Measurements from ENCODE around the gene ADD2. TPM values are rescaled to one million over a fixed set of nuclear protein-coding genes. Genes with fewer than 3 reads are reported as not detected.
"Not testable (repeated sequence)": the region's sequence is repeated elsewhere in the genome, so short reads cannot be mapped to it uniquely, and the experiment has no call there.

ADD2 gene
- total and polyA plus RNA-seq, 2 experiments from 2014 or later: not detected

DNA sequence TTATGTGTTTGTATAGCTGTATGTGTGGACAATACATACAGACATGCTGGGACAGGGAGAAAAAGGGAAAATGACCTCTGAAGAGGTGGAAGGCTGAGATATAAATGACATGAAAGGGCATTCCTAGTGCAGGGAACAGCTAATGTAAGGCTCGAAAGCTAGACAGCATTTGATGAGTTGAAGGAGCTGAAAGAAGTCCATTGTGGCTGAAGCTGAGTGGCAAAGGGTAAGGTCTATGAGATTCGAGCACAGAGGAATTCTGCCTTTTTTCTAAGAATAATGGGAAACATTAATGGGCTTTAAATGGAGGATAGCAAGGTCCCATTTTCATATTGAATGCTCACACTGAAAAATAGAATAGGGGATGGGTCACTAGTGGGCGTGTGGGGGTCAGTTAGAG is 23.6 kb downstream of the ADD2 start:
- Histone ChIP-seq H3K9me3 (ENCODE audit: low read depth) (no peaks in the 10 kb centered on the region), H3K79me2 (ENCODE audit: insufficient read depth) (no peaks in the 10 kb centered on the region), H3K4me1 (ENCODE audit: insufficient read depth) (no peaks in the 10 kb centered on the region), H3K36me3 (ENCODE audit: low read depth) (no peaks in the 10 kb centered on the region), H2AFZ (no peak overlapping the region), H3K9ac (no peak overlapping the region), H3K4me2 (ENCODE audit: unreplicated experiment) (no peak overlapping the region), H3K27ac (no peak overlapping the region), H4K20me1 (ENCODE audit: insufficient read depth) (no peaks in the 10 kb centered on the region), H3K9me2 (ENCODE audit: insufficient read depth) (no peaks in the 10 kb centered on the region), H3F3A (ENCODE audit: insufficient read depth) (no peaks in the 10 kb centered on the region), H3K4me3 (no peak overlapping the region), H3K27me3 (replicated peaks; ENCODE audit: insufficient read depth) (peaks cover 20% of the 10 kb centered on the region)
- TF ChIP-seq EZH2 (IDR thresholded peaks at IDR 0.05; ENCODE audit: insufficient read depth, poor library complexity, severe bottlenecking): no peak
- TF ChIP-seq EZH2phosphoT487 (IDR thresholded peaks at IDR 0.05; ENCODE audit: insufficient read depth, low read depth): no peak
- 41 to 43% methylated on average over 3 of the region's 3 CpGs for WGBS, 2 experiments (ENCODE audit: low coverage in 1 of 2, low lambda C conversion rate in 2 of 2, missing lambda C conversion rate in 2 of 2)
- no peak for DNase-seq
- in situ Hi-C loops (cut with MboI): no loop called here

GRCh38 chr2:70743677-70744076 is 24.3 kb downstream of the ADD2 start:
- no peaks in the 10 kb centered on the region for H3K79me2 ChIP-seq (ENCODE audit: insufficient read depth)
- no peak overlapping the region for H3K9ac ChIP-seq
- H3F3A ChIP-seq (ENCODE audit: insufficient read depth): no peaks in the 10 kb centered on the region
- H3K36me3 ChIP-seq (ENCODE audit: low read depth): no peaks in the 10 kb centered on the region
- H3K9me3 ChIP-seq (ENCODE audit: low read depth): no peaks in the 10 kb centered on the region
- no peaks in the 10 kb centered on the region for H3K9me2 ChIP-seq (ENCODE audit: insufficient read depth)
- H4K20me1 ChIP-seq (ENCODE audit: insufficient read depth): no peaks in the 10 kb centered on the region
- TF ChIP-seq EZH2phosphoT487 (IDR thresholded peaks at IDR 0.05; ENCODE audit: insufficient read depth, low read depth) (no peak), EZH2 (IDR thresholded peaks at IDR 0.05; ENCODE audit: insufficient read depth, poor library complexity, severe bottlenecking) (no peak)
- H3K4me2 ChIP-seq (ENCODE audit: unreplicated experiment): no peak overlapping the region
- in situ Hi-C loops (cut with MboI): no loop called here
- DNase-seq: no peak
- H3K27ac ChIP-seq: no peak overlapping the region
- H2AFZ ChIP-seq: no peak overlapping the region
- no peaks in the 10 kb centered on the region for H3K4me1 ChIP-seq (ENCODE audit: insufficient read depth)
- H3K27me3 ChIP-seq (replicated peaks; ENCODE audit: insufficient read depth): peaks cover 13% of the 10 kb centered on the region
- H3K4me3 ChIP-seq: no peak overlapping the region

DNA sequence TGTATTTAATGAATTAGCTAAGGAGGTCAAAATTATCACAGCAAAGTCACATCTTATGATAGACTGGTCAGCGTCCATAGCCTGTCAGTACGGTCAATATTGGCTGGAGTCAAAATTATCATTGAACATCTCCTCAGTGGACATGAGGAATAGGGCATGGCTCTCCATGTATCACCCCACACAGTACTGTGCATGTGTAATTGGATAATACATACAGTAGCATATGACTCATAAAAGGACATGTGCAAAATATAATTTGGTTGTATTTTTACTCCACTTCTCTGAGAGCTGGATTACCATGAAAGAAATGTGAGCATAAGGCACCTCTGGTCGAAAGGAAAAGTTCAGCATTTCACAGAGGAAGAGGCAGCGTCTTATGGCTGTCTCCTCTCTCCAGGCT is 24.9 kb downstream of the ADD2 start:
- H3K4me3 ChIP-seq: no peak overlapping the region
- no peaks in the 10 kb centered on the region for H3K79me2 ChIP-seq (ENCODE audit: insufficient read depth)
- no peaks in the 10 kb centered on the region for H4K20me1 ChIP-seq (ENCODE audit: insufficient read depth)
- H3K4me1 ChIP-seq (ENCODE audit: insufficient read depth): no peaks in the 10 kb centered on the region
- H3K27me3 ChIP-seq (replicated peaks; ENCODE audit: insufficient read depth): peaks cover 13% of the 10 kb centered on the region
- no peak overlapping the region for H3K9ac ChIP-seq
- TF ChIP-seq EZH2 (IDR thresholded peaks at IDR 0.05; ENCODE audit: insufficient read depth, poor library complexity, severe bottlenecking) (no peak), EZH2phosphoT487 (IDR thresholded peaks at IDR 0.05; ENCODE audit: insufficient read depth, low read depth) (no peak)
- no peaks in the 10 kb centered on the region for H3F3A ChIP-seq (ENCODE audit: insufficient read depth)
- in situ Hi-C loops (cut with MboI): no loop called here
- H2AFZ ChIP-seq: no peak overlapping the region
- no peak overlapping the region for H3K27ac ChIP-seq
- no peaks in the 10 kb centered on the region for H3K36me3 ChIP-seq (ENCODE audit: low read depth)
- H3K9me2 ChIP-seq (ENCODE audit: insufficient read depth): no peaks in the 10 kb centered on the region
- H3K9me3 ChIP-seq (ENCODE audit: low read depth): no peaks in the 10 kb centered on the region
- WGBS, 2 experiments (ENCODE audit: low coverage in 1 of 2, low lambda C conversion rate in 2 of 2, missing lambda C conversion rate in 2 of 2): 78 to 82% methylated on average over 4 of the region's 4 CpGs
- DNase-seq: peak; percentile 3
- no peak overlapping the region for H3K4me2 ChIP-seq (ENCODE audit: unreplicated experiment)

GRCh38 chr2:70739492-70739891 is 28.5 kb downstream of the ADD2 start:
- H3K27ac ChIP-seq; H3K79me2 ChIP-seq (ENCODE audit: insufficient read depth); in situ Hi-C loops (cut with MboI); DNase-seq; H3F3A ChIP-seq (ENCODE audit: insufficient read depth); H3K4me1 ChIP-seq (ENCODE audit: insufficient read depth); H3K4me3 ChIP-seq; H4K20me1 ChIP-seq (ENCODE audit: insufficient read depth); H3K9me2 ChIP-seq (ENCODE audit: insufficient read depth); H3K9ac ChIP-seq; H3K4me2 ChIP-seq (ENCODE audit: unreplicated experiment); H2AFZ ChIP-seq; H3K9me3 ChIP-seq (ENCODE audit: low read depth); H3K36me3 ChIP-seq (ENCODE audit: low read depth): not testable (repeated sequence)
- peaks cover 15% of the 10 kb centered on the region; the same call in 1 of the 2 replicates for H3K27me3 ChIP-seq (replicated peaks; ENCODE audit: insufficient read depth)
- 67 to 69% methylated on average over 1 of the region's 1 CpG for WGBS, 2 experiments (ENCODE audit: low coverage in 1 of 2, low lambda C conversion rate in 2 of 2, missing lambda C conversion rate in 2 of 2)

- no peaks in the 10 kb centered on the region for H3F3A ChIP-seq (ENCODE audit: insufficient read depth)
- H3K9ac ChIP-seq: no peak overlapping the region
- no peaks in the 10 kb centered on the region for H3K9me3 ChIP-seq (ENCODE audit: low read depth)
- H3K79me2 ChIP-seq (ENCODE audit: insufficient read depth): no peaks in the 10 kb centered on the region
- H4K20me1 ChIP-seq (ENCODE audit: insufficient read depth): no peaks in the 10 kb centered on the region
- no peak overlapping the region for H2AFZ ChIP-seq
- H3K4me3 ChIP-seq: no peak overlapping the region
- in situ Hi-C loops (cut with MboI): no loop called here
- DNase-seq: no peak
- H3K4me1 ChIP-seq (ENCODE audit: insufficient read depth): no peaks in the 10 kb centered on the region
- TF ChIP-seq EZH2phosphoT487 (IDR thresholded peaks at IDR 0.05; ENCODE audit: insufficient read depth, low read depth) (no peak), EZH2 (IDR thresholded peaks at IDR 0.05; ENCODE audit: insufficient read depth, poor library complexity, severe bottlenecking) (no peak)
- H3K4me2 ChIP-seq (ENCODE audit: unreplicated experiment): no peak overlapping the region
- H3K36me3 ChIP-seq (ENCODE audit: low read depth): no peaks in the 10 kb centered on the region
- H3K27ac ChIP-seq: no peak overlapping the region
- H3K9me2 ChIP-seq (ENCODE audit: insufficient read depth): no peaks in the 10 kb centered on the region
- WGBS, 2 experiments (ENCODE audit: low coverage in 1 of 2, low lambda C conversion rate in 2 of 2, missing lambda C conversion rate in 2 of 2): 46 to 62% methylated on average over 2 of the region's 2 CpGs
- peaks cover 23% of the 10 kb centered on the region for H3K27me3 ChIP-seq (replicated peaks; ENCODE audit: insufficient read depth)
Measured at GRCh38 chr2:70738159-70738558, 29.8 kb downstream of the ADD2 start.

Measured in GM23248 (cell line).